ENCODE data around the gene HDAC2. TPM values are rescaled to one million over a fixed set of nuclear protein-coding genes. Genes with fewer than 3 reads are reported as not detected.
"Not testable (repeated sequence)": the region's sequence is repeated elsewhere in the genome, so short reads cannot be mapped to it uniquely, and the experiment has no call there.

The HDAC2 gene
- total and polyA plus RNA-seq, 2 of the 13 experiments (the other 11 are each of a cell fraction or from before 2014, with no cell fraction given), result 99.6 to 114 TPM

DNA sequence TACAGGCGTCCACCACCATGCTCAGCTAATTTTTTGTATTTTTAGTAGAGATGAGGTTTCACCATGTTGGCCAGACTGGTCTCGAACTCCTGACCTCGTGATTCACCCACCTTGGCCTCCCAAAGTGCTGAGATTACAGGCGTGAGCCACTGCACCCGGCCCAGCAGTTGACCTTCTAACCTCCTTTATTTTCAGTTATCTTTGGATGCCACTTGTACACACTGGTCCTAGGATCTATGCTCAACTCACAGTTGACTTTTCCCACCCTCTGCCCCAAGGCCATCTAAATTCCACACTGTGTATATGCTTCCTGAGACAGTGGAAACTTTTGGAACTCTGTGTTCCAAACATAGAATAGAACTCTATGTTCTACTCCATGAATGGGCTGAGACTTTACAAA is 11.7 kb upstream of the HDAC2 start (continued):
- TF ChIP-seq MTF1 (CRISPR knock-in tag; IDR thresholded peaks at IDR 0.05), result peak; percentile 89; the same call in 1 of the 2 replicates
- TF ChIP-seq RXRB (CRISPR knock-in tag; IDR thresholded peaks at IDR 0.05; ENCODE audit: borderline replicate concordance), result 0 out of 2 replicates have a peak, but pooled peaks have one; percentile 22
- peak; percentile 9; the same call in 1 of the 2 replicates for TF ChIP-seq FOSL2 (CRISPR knock-in tag; IDR thresholded peaks at IDR 0.05)
- TF ChIP-seq RARA (CRISPR knock-in tag; IDR thresholded peaks at IDR 0.05), result peak; percentile 75
- TF ChIP-seq, protein P1, sequence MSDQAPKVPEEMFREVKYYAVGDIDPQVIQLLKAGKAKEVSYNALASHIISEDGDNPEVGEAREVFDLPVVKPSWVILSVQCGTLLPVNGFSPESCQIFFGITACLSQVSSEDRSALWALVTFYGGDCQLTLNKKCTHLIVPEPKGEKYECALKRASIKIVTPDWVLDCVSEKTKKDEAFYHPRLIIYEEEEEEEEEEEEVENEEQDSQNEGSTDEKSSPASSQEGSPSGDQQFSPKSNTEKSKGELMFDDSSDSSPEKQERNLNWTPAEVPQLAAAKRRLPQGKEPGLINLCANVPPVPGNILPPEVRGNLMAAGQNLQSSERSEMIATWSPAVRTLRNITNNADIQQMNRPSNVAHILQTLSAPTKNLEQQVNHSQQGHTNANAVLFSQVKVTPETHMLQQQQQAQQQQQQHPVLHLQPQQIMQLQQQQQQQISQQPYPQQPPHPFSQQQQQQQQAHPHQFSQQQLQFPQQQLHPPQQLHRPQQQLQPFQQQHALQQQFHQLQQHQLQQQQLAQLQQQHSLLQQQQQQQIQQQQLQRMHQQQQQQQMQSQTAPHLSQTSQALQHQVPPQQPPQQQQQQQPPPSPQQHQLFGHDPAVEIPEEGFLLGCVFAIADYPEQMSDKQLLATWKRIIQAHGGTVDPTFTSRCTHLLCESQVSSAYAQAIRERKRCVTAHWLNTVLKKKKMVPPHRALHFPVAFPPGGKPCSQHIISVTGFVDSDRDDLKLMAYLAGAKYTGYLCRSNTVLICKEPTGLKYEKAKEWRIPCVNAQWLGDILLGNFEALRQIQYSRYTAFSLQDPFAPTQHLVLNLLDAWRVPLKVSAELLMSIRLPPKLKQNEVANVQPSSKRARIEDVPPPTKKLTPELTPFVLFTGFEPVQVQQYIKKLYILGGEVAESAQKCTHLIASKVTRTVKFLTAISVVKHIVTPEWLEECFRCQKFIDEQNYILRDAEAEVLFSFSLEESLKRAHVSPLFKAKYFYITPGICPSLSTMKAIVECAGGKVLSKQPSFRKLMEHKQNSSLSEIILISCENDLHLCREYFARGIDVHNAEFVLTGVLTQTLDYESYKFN (CRISPR knock-in tag; conservative IDR thresholded peaks at IDR 0.05), result peak; percentile 62
- TF ChIP-seq POGZ (CRISPR knock-in tag; IDR thresholded peaks at IDR 0.05), result peak; percentile 80
- TF ChIP-seq SALL1 (CRISPR knock-in tag; IDR thresholded peaks at IDR 0.05), result peak; percentile 30
- peak; percentile 33; the same call in 1 of the 2 replicates for TF ChIP-seq HDAC2 (CRISPR knock-in tag; IDR thresholded peaks at IDR 0.05)
- peak; percentile 35; the same call in 1 of the 2 replicates for TF ChIP-seq FOXA3 (CRISPR knock-in tag; IDR thresholded peaks at IDR 0.05)
- TF ChIP-seq SOX5 (CRISPR knock-in tag; IDR thresholded peaks at IDR 0.05; ENCODE audit: borderline replicate concordance), result peak; percentile 43; the same call in 1 of the 2 replicates
- peak; percentile 32; the same call in 1 of the 2 replicates for TF ChIP-seq NCOA2 (CRISPR knock-in tag; IDR thresholded peaks at IDR 0.05)
- not testable (repeated sequence) for TF ChIP-seq FOXA1 (IDR thresholded peaks at IDR 0.05)
- peak; percentile 55; the same call in 1 of the 2 replicates for TF ChIP-seq FOXA1 (CRISPR knock-in tag; IDR thresholded peaks at IDR 0.05)
- 0 out of 2 replicates have a peak, but pooled peaks have one; percentile 19 for TF ChIP-seq HNF4A (CRISPR knock-in tag; IDR thresholded peaks at IDR 0.05)
